IMR-90 (cell line): ENCODE data around the gene MPZL3. TPM values are rescaled to one million over a fixed set of nuclear protein-coding genes. Genes with fewer than 3 reads are reported as not detected.

ENCODE experiments used
- ATAC-seq: fragments of 200-7000 bp; cut with Tn5 transposase; 2 replicates; pipeline ENCODE4 v1.9.1; 2020; ENCODE audit warnings: low read depth, mild to moderate bottlenecking, moderate library complexity
- BruUV-seq: library from RNA; stranded (reverse); fragments of 400-500 nt; replicated peaks from 2 replicates; lab custom pipeline; 2021; lab: Mats Ljungman, UMichigan
- CTCF ChIA-PET: fragments of 300-600 bp; formaldehyde crosslinking; extraction: SDS; loops from one replicate; lab custom pipeline; 2021; ENCODE audit warnings: antibody characterized with exemption; lab: Yijun Ruan, JAX
- POLR2A ChIA-PET: fragments of 300-600 bp; sonication (Branson Sonifier 250); formaldehyde crosslinking; loops from one replicate; lab custom pipeline; 2022; ENCODE audit warnings: antibody characterized with exemption; ENCODE audit not compliant: unreplicated experiment; lab: Charles Lee
- DNase-seq: peaks from one replicate; pipeline ENCODE4 v3.0.0; 2013
- H2AFZ ChIP-seq: replicated peaks from 2 replicates; pipeline ENCODE3; 2013; ENCODE audit warnings: low read length, mild to moderate bottlenecking; ENCODE audit not compliant: poor library complexity
- H2AK5ac ChIP-seq: 2 replicates; pipeline ENCODE4 v1.6.1; 2013; ENCODE audit warnings: low read depth, low read length, inconsistent platforms
- H2AK9ac ChIP-seq: replicated peaks from 2 replicates; pipeline ENCODE3; 2013; ENCODE audit warnings: mild to moderate bottlenecking, low read depth, low read length, moderate library complexity; ENCODE audit not compliant: poor library complexity
- H2BK120ac ChIP-seq: 2 replicates; pipeline ENCODE4 v1.6.1; 2013; ENCODE audit warnings: low read depth, low read length, inconsistent platforms
- H2BK15ac ChIP-seq: 3 replicates; pipeline ENCODE4 v1.6.1; 2013; ENCODE audit warnings: low read depth, low read length, inconsistent platforms
- H2BK20ac ChIP-seq: 2 replicates; pipeline ENCODE4 v1.6.1; 2013; ENCODE audit warnings: low read depth, mild to moderate bottlenecking, inconsistent platforms, low read length, moderate library complexity
- H2BK5ac ChIP-seq: 2 replicates; pipeline ENCODE4 v1.6.1; 2013; ENCODE audit warnings: mild to moderate bottlenecking, low read depth, low read length, inconsistent platforms; ENCODE audit not compliant: poor library complexity, severe bottlenecking
- H3K14ac ChIP-seq: replicated peaks from 2 replicates; pipeline ENCODE4 v1.6.1; 2013; ENCODE audit warnings: low read depth, low read length, inconsistent platforms
- H3K18ac ChIP-seq: 2 replicates; pipeline ENCODE4 v1.6.1; 2013; ENCODE audit warnings: low read depth, low read length, control low read depth
- H3K23ac ChIP-seq: 2 replicates; pipeline ENCODE4 v1.6.1; 2013; ENCODE audit warnings: low read depth, low read length, inconsistent platforms
- H3K27ac ChIP-seq: 2 replicates; pipeline ENCODE4 v1.5.1; 2013; ENCODE audit warnings: mild to moderate bottlenecking, control low read depth, low read length; ENCODE audit not compliant: insufficient read depth
- H3K27me3 ChIP-seq: 2 replicates; pipeline ENCODE4 v1.6.1; 2013; ENCODE audit warnings: low read length; ENCODE audit not compliant: control insufficient read depth, insufficient read depth
- H3K36me3 ChIP-seq: 2 replicates; pipeline ENCODE4 v1.6.1; 2013; ENCODE audit warnings: low read length, mixed read lengths; ENCODE audit not compliant: control insufficient read depth, insufficient read depth
- H3K4ac ChIP-seq: 2 replicates; pipeline ENCODE4 v1.6.1; 2013; ENCODE audit warnings: low read depth, low read length, inconsistent platforms
- H3K4me1 ChIP-seq: 2 replicates; pipeline ENCODE4 v1.6.1; 2013; ENCODE audit warnings: low read length, mixed read lengths; ENCODE audit not compliant: control insufficient read depth, insufficient read depth
- H3K4me2 ChIP-seq: 2 replicates; pipeline ENCODE4 v1.6.1; 2013; ENCODE audit warnings: low read depth, mild to moderate bottlenecking, control low read depth, low read length, moderate library complexity
- H3K4me3 ChIP-seq: 2 replicates; pipeline ENCODE4 v1.5.1; 2013; ENCODE audit warnings: low read depth, mild to moderate bottlenecking, control low read depth, low read length, moderate library complexity; ENCODE audit not compliant: insufficient read depth
- H3K56ac ChIP-seq: 2 replicates; pipeline ENCODE4 v1.6.1; 2013; ENCODE audit warnings: low read length, inconsistent platforms; ENCODE audit not compliant: insufficient read depth; ENCODE audit errors: extremely low read depth
- H3K79me1 ChIP-seq, 2 experiments: 2 replicates each; pipeline ENCODE4 v1.6.1; 2013; ENCODE audit warnings: low read length in 2 of 2, inconsistent platforms in 1 of 2, low read depth in 1 of 2
- H3K9ac ChIP-seq: 2 replicates; pipeline ENCODE4 v1.6.1; 2013; ENCODE audit warnings: low read depth, low read length, control low read depth
- H3K9me1 ChIP-seq: 2 replicates; pipeline ENCODE4 v1.6.1; 2013; ENCODE audit warnings: low read length, inconsistent platforms; ENCODE audit not compliant: insufficient read depth
- H3K9me3 ChIP-seq: 2 replicates; pipeline ENCODE4 v1.6.1; 2013; ENCODE audit warnings: low read length; ENCODE audit not compliant: control insufficient read depth, insufficient read depth
- H4K20me1 ChIP-seq: 2 replicates; pipeline ENCODE4 v1.6.1; 2013; ENCODE audit warnings: low read length, inconsistent platforms; ENCODE audit not compliant: insufficient read depth
- H4K5ac ChIP-seq: 2 replicates; pipeline ENCODE4 v1.6.1; 2013; ENCODE audit warnings: mild to moderate bottlenecking, low read depth, low read length, control low read depth
- H4K8ac ChIP-seq, 2 experiments: 2 replicates each; pipeline ENCODE4 v1.6.1; 2013; ENCODE audit warnings: low read depth in 2 of 2, low read length in 2 of 2, control low read depth in 1 of 2, inconsistent platforms in 1 of 2
- H4K91ac ChIP-seq: 2 replicates; pipeline ENCODE4 v1.6.1; 2013; ENCODE audit warnings: low read depth, low read length, inconsistent platforms; ENCODE audit not compliant: insufficient read depth
- BHLHE40 ChIP-seq: fragments of 150-350 bp; IDR thresholded peaks from 2 replicates; pipeline ENCODE4 v1.6.1; 2016; ENCODE audit warnings: mild to moderate bottlenecking, low read depth, low read length
- CEBPB ChIP-seq: IDR thresholded peaks from 2 replicates; pipeline ENCODE4 v1.6.1; 2012; ENCODE audit warnings: low read depth, low read length, improper control_type of control experiment
- CHD1 ChIP-seq: IDR thresholded peaks from 2 replicates; pipeline ENCODE4 v1.6.1; 2012; ENCODE audit warnings: low read depth, low read length, improper control_type of control experiment
- CTCF ChIP-seq: conservative IDR thresholded peaks from 2 replicates; pipeline ENCODE4 v1.5.1; 2012; ENCODE audit warnings: mild to moderate bottlenecking, low read depth, low read length, improper control_type of control experiment
- ELK1 ChIP-seq: fragments of 150-350 bp; IDR thresholded peaks from 2 replicates; pipeline ENCODE4 v1.6.1; 2016; ENCODE audit warnings: low read depth, mild to moderate bottlenecking, low read length, moderate library complexity, borderline replicate concordance
- FOS ChIP-seq: fragments of 150-350 bp; IDR thresholded peaks from 2 replicates; pipeline ENCODE4 v1.6.1; 2016; ENCODE audit warnings: low read depth, low read length
- MAFK ChIP-seq: IDR thresholded peaks from 2 replicates; pipeline ENCODE4 v1.6.1; 2012; ENCODE audit warnings: low read depth, low read length, improper control_type of control experiment
- MAZ ChIP-seq: IDR thresholded peaks from 2 replicates; pipeline ENCODE4 v1.6.1; 2012; ENCODE audit warnings: low read depth, mild to moderate bottlenecking, low read length, improper control_type of control experiment, moderate library complexity, borderline replicate concordance
- MXI1 ChIP-seq: IDR thresholded peaks from 2 replicates; pipeline ENCODE4 v1.6.1; 2012; ENCODE audit warnings: low read depth, mild to moderate bottlenecking, low read length, moderate library complexity, borderline replicate concordance
- POLR2A ChIP-seq: IDR thresholded peaks from 2 replicates; pipeline ENCODE4 v1.6.1; 2012; ENCODE audit warnings: mild to moderate bottlenecking, low read depth, low read length
- RAD21 ChIP-seq: IDR thresholded peaks from 2 replicates; pipeline ENCODE4 v1.6.1; 2012; ENCODE audit warnings: low read length, improper control_type of control experiment
- RCOR1 ChIP-seq: IDR thresholded peaks from 2 replicates; pipeline ENCODE4 v1.6.1; 2012; ENCODE audit warnings: mild to moderate bottlenecking, low read length, improper control_type of control experiment; ENCODE audit not compliant: insufficient replicate concordance
- RFX5 ChIP-seq: IDR thresholded peaks from 2 replicates; pipeline ENCODE4 v1.8.0; 2012; ENCODE audit warnings: low read depth, mild to moderate bottlenecking, low read length, moderate library complexity
- SMC3 ChIP-seq: fragments of 150-350 bp; IDR thresholded peaks from 2 replicates; pipeline ENCODE4 v1.6.1; 2016; ENCODE audit warnings: low read depth, mild to moderate bottlenecking, antibody characterized with exemption, low read length, moderate library complexity
- USF2 ChIP-seq: fragments of 150-350 bp; IDR thresholded peaks from 2 replicates; pipeline ENCODE4 v1.6.1; 2017; ENCODE audit warnings: mild to moderate bottlenecking, antibody characterized with exemption, low read length, low read depth
- dilution Hi-C: fragments of 300-500 bp; cut with HindIII; formaldehyde crosslinking; loops from one replicate; pipeline ENCODE4 v1.14.3; 2018; ENCODE audit warnings: low sequenced_read_pairs; ENCODE audit not compliant: unreplicated experiment
- in situ Hi-C: fragments of 300-500 bp; cut with MboI; formaldehyde crosslinking; loops from 3 replicates; pipeline ENCODE4 v1.14.3; 2019; ENCODE audit warnings: low sequenced_read_pairs, inconsistent platforms, mixed read lengths
- intact Hi-C: fragments of 100-400 bp; cut with micrococcal nuclease; formaldehyde crosslinking; loops from 2 replicates; pipeline ENCODE4 v1.10.0; 2022
- polyA plus RNA-seq, 3 experiments: library from polyadenylated mRNA; depleted of rRNA; stranded (reverse); fragments of >200 nt; gene quantifications; 2 replicates each; pipeline ENCODE4 v1.2.3, GENCODE V29; 2012; ENCODE audit warnings: low replicate concordance in 1 of 3
- total RNA-seq: library from RNA; depleted of rRNA; stranded (reverse); fragments of >200 nt; gene quantifications from 2 replicates; pipeline ENCODE4 v1.2.3, GENCODE V29; 2012

The MPZL3 gene
- total and polyA plus RNA-seq, 2 of the 4 experiments (the other 2 are of a cell fraction): 0.15 to 0.36 TPM

GRCh38 chr11:118231461-118231860 lies 20.7 kb downstream of the MPZL3 start:
- H2BK120ac ChIP-seq: no peak overlapping the region
- BruUV-seq: no TSS peak
- no peak overlapping the region for H4K5ac ChIP-seq
- ChIA-PET CTCF (no interaction called here), POLR2A (no interaction called here)
- H3K4me1 ChIP-seq: no peaks in the 10 kb centered on the region
- no peak overlapping the region for H3K56ac ChIP-seq
- H2AK9ac ChIP-seq: no peak overlapping the region
- H3K9me1 ChIP-seq: no peaks in the 10 kb centered on the region
- no peaks in the 10 kb centered on the region for H3K79me1 ChIP-seq
- no peak overlapping the region for H3K18ac ChIP-seq
- no peak overlapping the region for H2AK5ac ChIP-seq
- no peak overlapping the region for H3K4me2 ChIP-seq
- ATAC-seq (no peak), DNase-seq (no peak)
- H3K9ac ChIP-seq: no peak overlapping the region
- H3K9me3 ChIP-seq: no peaks in the 10 kb centered on the region
- in situ Hi-C loops: no loop called here
- H3K23ac ChIP-seq: no peak overlapping the region
- dilution Hi-C loops: no loop called here
- no peaks in the 10 kb centered on the region for H3K36me3 ChIP-seq
- H2AFZ ChIP-seq: no peak overlapping the region
- H4K20me1 ChIP-seq: no peaks in the 10 kb centered on the region
- intact Hi-C loops: no loop called here
- no peak overlapping the region for H4K91ac ChIP-seq
- H2BK20ac ChIP-seq: no peak overlapping the region
- no peaks in the 10 kb centered on the region; the same call in 1 of the 2 replicates for H3K27me3 ChIP-seq
- H3K14ac ChIP-seq: no peak overlapping the region
- no peak overlapping the region for H3K4ac ChIP-seq
- H4K8ac ChIP-seq: no peak overlapping the region
- H3K27ac ChIP-seq: no peak overlapping the region
- TF ChIP-seq SMC3: no peak
- no peak for TF ChIP-seq USF2
- no peak for TF ChIP-seq FOS
- no peak for TF ChIP-seq MAFK
- no peak for TF ChIP-seq CEBPB
- no peak for TF ChIP-seq BHLHE40
- no peak for TF ChIP-seq CTCF
- TF ChIP-seq MXI1: no peak
- TF ChIP-seq RCOR1: no peak
- no peak for TF ChIP-seq MAZ
- no peak for TF ChIP-seq ELK1
- no peak for TF ChIP-seq RFX5
- no peak for TF ChIP-seq POLR2A
- TF ChIP-seq RAD21: no peak
- TF ChIP-seq CHD1: no peak
- no peak overlapping the region for H3K4me3 ChIP-seq
- H2BK5ac ChIP-seq: no peak overlapping the region
- H2BK15ac ChIP-seq: no peak overlapping the region
